Activated CD4-positive, alpha-beta T cell treated with anti-CD3 and anti-CD28 coated beads, Interleukin-2, amount 50 U/mL, for 1 hour (primary cell): Measurements from ENCODE around the gene RPL18.

Experiments used
- DNase-seq: peaks from one replicate; pipeline ENCODE4 v3.0.0-alpha.2; 2020

RPL18 gene

DNA sequence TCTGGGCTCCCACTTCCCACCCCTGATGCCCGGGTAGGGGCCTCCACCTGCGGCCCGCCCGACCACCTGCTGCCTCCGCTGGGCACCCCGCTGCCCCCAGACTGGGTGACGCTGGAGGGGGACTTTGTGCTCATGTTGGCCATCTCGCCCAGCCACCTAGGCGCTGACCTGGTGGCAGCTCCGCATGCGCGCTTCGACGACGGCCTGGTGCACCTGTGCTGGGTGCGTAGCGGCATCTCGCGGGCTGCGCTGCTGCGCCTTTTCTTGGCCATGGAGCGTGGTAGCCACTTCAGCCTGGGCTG, 10.3 kb upstream of the RPL18 start:
- no peak for DNase-seq

DNA sequence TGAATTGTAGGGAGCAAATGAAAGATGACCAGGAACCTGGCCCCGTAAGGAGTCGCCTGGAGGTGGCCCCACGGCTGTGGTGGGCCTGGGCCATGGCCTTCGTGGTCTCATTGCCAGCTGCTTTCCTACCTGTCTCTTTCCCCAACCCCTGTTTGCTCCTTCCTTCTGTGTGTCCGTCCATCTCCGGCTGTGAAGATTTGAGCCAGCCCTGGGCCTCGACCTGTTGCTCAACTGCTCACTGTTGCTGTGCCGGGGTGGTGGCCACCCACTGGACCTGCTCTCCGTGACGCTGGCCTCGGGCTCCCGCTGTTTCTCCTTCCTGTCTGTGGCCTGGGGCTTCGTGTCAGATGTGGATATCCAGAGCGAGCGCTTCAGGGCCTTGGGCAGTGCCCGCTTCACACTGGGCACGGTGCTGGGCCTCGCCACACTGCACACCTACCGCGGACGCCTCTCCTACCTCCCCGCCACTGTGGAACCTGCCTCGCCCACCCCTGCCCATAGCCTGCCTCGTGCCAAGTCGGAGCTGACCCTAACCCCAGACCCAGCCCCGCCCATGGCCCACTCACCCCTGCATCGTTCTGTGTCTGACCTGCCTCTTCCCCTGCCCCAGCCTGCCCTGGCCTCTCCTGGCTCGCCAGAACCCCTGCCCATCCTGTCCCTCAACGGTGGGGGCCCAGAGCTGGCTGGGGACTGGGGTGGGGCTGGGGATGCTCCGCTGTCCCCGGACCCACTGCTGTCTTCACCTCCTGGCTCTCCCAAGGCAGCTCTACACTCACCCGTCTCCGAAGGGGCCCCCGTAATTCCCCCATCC, 9.7 kb upstream of the RPL18 start:
- DNase-seq, result no peak

DNA sequence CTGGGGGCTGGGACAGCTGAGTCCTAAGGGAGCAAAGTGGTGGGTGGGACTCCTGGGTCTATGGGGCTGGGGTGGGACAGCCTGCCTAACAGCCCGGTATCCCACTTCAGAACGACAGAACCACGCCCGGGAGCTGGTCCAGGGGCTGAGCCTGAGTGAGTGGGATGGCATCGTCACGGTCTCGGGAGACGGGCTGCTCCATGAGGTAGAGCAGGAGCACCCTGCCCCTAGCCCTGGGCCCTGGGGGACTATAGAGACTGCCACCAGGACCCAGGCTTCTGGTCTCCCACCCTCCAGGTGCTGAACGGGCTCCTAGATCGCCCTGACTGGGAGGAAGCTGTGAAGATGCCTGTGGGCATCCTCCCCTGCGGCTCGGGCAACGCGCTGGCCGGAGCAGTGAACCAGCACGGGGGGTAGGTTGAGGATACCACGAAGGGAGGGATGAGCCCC, 8.9 kb upstream of the RPL18 start:
- DNase-seq, result no peak

DNA sequence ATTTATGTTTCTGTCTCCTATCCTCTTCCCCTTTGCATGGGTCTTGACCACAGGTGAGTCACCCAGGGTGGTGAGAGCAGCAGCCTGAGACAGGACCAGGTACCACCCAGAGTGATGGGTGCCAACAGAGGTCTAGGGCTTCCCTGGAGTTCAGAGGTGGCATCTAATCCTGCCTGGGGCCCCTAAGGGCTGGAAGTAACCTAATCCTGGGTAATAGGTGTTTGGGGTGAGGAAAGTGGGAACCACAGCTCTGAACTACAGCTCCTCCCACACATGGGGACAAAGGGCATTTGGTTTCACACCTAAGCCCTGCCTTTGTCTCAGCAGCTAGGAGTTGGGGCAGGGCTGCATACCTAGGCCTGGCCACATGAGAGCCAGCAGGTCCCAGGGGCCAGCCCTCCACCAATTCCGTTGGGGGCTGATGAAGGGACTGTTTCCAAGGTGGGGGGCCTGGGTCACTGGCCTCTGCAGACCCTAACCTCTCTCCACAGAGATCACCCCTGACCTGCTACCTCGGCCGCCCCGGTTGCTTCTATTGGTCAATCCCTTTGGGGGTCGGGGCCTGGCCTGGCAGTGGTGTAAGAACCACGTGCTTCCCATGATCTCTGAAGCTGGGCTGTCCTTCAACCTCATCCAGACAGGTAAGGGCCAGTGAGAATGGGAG, 8.4 kb upstream of the RPL18 start:
- DNase-seq, result no peak

DNA sequence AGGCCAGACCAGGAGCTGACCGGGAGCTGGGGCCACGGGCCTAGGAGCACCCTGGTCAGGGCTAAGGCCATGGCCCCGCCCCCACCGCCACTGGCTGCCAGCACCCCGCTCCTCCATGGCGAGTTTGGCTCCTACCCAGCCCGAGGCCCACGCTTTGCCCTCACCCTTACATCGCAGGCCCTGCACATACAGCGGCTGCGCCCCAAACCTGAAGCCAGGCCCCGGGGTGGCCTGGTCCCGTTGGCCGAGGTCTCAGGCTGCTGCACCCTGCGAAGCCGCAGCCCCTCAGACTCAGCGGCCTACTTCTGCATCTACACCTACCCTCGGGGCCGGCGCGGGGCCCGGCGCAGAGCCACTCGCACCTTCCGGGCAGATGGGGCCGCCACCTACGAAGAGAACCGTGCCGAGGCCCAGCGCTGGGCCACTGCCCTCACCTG, 6.9 kb upstream of the RPL18 start:
- DNase-seq, result no peak

DNA sequence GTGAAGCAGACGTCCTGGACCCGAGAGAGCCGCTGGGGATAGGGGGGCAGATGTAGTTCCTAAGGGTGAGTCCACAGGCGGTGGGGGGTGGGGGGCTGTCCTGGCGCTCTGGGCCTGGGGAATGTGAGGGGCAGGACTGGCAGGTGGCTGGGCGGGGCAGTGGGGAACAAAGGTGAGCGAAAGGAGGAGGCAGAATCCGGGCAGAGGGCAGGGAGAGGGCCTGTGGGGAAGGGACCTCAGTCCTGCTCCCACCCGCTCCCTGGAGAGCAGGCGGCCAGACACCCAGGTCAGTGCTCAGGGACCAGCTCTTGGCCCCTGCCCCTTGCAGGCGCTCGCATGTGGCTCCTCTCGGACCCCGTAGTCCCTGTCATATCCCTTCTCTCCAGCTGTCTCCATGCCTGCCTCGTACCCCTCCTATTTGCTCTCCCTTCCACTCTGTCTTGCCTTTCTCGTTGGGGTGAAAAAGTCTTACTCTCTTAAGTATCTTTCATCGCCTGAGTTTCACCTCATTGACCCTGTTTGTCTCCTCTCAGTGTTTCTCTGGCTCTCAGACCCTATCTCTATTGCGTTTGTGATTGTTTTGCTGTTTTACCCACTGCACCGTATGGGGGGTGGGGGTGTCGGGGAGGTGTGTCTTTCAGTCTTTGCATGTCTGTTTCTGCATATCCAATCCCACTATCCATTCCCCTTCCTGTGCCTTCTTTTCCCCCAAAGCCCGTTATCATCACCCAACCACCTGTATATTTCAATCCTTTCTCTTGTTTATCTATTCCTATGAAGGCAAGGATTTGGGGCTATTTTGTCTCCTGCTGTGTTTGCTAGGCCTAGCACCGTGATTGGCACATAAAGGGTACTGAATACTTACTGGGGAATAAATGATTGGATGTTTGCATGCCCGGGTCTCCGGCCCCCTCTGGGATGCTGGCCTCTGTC, 6.1 kb upstream of the RPL18 start:
- DNase-seq, result no peak

DNA sequence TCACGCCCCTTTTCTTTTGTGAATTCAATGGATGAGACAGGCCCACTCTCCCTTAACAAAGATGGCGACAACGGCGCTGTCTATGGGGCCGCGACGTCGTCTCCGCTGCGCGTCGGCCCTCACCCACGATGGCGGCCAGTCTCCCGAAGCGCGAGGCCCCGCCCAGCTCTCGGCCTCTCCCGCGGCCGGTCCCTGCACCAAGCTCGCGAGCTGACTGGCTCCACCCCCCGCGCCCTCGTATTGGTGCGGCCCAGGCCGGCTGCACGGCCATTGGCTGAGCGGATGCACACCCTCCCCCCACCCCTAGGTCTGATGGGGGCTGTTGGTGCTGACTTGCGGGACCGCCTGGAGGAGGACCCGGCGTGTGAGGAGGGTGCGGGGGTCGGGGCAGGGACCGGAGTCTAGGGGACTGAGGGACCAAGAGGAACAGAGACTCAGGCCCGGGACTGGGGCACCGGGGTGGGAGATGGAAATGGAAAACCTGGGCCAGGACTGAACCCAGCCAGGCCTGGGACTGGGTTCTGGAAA, 5.2 kb upstream of the RPL18 start:
- DNase-seq, result peak; percentile 94

DNA sequence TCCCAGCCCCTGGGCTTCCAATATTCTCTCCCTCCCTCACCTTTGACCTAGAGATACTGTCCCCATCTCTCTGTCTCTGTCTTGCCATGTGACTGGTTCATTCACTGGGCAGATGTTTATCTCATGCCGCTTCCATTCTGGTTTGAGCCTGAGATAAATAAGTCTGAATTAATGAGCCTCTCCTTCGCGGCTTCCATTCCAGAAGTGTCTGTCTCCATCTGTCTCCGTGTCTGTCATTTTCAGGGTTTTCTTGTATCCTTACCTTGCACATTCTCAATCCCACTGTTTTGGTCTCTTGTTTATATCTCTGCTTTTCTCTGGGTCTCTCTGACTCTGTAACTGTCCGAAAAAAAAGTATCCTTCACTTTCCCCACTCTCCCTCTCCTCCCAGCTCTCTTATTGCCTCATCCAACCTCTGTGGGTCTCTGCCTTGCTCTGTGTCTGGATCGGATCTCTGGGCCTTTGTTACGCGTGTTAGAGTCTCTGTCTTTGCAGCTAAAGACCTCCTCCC, 4.6 kb upstream of the RPL18 start:
- DNase-seq, result no peak

DNA sequence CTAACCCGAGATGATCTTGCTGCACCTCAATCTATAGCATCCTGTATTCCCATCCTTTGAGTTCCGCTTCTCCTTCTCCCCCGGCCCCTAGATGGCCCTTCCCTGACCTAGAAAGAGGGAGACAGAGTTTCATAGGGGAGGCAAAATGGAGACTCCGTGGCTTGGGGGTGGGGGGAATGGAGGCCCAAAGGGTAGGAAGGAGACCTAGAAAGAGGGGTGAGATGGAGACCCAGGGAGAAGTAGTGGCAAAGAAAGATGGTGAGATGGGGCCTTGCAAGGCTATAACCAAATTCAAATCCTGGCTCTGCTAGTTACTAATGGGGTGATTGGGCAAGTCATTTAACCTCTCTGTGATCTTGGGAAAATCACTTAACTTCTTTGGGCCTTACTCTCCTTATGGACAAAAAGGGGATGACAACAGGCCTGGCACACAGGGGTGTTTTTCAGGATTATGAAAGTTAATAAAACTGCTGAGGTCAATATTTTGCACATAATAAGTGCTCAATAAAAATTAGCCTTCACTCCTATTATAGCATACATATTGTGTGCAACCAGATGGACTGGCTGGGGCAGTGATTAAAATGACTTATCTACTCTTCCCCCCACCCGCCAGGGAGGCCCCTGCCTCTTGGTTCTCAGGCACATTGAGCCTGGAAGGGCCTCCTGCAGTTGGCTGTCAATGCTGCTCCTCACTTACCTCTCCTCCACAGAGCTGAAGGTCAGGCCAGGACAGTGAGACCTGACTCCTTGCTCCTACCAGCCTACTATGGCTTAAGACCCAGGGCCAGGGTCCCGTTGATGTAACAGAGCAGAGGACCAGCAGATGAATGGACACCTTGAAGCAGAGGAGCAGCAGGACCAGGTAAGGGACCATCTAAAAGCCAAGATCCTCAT, 961 bp upstream of the RPL18 start:
- no peak for DNase-seq

DNA sequence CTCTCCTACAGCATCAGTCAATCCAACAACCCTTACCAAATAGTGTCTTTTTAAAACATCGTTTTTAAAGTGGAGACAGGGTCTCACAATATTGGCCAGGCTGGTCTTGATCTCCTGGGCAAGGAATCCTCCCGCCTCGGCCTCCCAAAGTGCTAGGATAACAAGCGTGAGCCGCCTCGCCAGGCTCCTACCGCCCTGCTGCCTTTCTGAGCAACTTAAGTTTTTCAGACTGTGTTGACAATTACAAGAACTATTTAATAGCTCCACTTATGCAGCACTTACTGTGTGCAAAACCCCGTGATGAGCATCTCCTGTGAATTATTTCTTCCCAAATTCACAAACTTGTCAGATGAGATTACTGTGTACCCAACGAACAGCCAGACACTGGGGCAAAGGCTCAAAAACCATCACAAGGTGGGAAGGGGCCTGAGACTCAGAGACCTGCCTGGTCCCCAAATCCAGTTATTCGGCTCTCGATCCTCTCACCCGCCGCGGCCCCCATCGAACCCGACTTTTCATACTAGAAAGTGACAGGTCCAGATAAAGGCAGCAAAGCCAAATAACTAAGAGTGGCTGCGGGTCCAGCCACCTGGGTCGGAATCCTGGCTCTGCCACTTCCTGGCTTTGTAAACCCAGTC, 581 bp downstream of the RPL18 start:
- no peak for DNase-seq

DNA sequence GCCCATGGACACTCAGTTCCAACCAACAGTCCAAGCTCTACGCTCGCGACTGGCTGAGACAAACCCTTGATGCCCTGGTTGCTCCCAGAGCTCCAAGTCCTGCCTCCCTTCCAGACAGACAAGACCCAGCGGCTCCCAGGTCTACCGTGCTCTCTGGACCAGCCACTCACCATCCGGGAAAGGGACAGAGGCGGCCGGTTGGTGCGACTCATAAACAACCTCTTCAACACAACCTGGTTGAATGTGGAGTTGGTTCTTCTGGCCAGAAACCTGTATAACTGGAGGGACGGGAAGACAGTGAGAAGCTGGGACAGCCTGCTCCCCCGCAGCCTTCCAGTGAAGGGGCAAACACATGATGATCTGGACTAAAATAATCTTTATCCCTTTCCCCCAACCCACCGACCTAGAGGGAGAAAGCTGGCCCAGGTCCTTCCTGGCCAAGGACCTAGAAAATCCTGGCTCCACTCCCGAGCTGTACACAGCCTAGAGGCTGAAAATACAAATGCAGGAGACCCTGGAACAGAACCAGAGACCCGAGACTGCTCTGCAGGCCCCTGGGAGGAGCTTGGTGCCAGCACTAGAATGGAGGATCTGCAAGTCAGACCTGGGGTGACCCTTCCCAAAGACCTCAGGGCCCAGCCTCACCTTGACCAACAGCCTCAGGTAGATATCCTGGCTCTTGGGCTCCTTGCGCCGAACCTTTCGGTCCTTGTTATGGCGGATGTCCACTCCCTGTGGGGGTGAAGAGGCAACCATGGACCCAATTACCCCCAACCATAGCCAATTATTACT, 1.6 kb downstream of the RPL18 start:
- DNase-seq, result no peak

DNA sequence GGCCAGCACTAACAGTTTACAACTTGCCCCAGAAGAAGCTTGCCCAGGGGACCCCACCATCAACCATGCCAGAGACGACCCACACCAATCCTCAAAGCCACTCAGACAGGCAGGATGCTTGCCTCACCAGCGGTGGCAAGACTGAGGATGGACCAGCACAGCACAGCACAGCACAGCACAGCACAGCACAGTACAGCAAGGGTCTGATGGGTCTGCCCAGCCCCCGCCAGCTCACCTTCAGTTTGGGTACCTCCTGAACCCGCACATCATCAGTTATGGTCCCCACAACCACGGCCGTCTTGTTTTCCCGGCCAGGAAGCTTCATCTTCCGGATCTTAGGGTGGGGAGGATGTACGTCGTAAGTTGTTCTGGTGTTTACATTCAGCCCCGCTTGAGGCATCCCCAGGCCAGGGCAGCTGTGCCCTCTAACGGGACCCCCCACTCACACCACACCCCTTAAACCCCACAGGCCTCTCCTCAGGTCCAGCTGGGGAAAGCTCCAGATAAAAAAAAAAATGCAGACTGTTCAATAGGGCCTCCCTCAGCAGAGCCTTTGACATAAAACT, 2.4 kb downstream of the RPL18 start:
- no peak for DNase-seq

DNA sequence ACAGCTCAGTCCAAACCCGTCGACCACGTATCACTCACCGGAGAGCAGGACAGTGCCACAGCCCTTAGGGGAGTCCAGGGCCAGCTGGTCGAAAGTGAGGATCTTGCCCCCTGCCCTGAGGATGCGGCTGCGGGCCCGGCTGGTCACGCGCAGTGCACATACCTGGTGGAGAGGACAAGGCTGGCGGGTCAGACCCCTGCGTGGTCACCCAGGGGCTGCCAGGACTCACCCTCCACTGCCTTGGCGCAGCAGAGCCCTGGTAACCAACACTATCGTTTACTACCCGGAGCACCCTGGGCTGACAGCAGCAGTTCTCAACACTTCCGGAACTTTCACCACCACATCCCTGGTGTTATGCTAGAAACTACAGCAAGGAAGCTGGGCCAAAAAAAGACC, 2.9 kb downstream of the RPL18 start:
- DNase-seq, result no peak

DNA sequence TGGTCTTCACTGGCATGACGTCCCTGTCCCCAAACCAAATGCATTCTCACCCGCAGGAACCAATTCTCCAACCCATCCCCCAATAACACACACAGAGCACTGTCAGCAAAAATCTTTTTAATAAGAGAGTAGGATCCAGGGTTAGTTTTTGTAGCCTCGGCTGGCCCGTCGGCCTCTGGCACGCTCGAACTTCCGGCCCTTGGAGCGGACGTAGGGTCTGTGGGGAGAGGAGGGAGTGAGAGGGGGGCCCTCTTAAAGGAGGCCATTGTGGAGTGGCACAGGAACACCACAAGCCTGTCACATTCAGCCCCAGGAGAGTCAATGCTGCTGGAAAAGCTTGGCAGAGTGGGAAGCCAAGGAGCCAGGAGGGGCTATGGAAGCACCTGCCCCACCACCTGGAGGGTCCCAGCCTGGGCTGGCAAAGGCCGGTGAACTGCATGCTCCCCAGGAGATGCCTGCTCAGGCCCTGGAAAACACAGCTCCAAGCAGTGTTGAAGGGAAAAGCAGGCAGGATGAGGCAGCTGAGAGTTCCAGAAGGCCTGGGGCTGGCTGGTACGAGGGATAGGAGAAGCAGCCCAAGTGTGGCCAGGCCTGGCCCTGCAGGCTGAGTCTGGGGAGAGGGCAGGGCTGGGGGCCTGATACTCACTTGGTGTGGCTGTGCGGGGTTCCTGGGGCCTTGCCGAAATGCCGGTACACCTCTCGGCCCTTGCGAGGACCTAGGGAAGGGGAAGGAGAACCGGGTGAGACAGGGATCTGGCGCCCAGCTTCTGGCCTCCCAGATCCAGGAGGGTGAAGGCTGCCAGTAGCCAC, 3.5 kb downstream of the RPL18 start:
- DNase-seq, result no peak

DNA sequence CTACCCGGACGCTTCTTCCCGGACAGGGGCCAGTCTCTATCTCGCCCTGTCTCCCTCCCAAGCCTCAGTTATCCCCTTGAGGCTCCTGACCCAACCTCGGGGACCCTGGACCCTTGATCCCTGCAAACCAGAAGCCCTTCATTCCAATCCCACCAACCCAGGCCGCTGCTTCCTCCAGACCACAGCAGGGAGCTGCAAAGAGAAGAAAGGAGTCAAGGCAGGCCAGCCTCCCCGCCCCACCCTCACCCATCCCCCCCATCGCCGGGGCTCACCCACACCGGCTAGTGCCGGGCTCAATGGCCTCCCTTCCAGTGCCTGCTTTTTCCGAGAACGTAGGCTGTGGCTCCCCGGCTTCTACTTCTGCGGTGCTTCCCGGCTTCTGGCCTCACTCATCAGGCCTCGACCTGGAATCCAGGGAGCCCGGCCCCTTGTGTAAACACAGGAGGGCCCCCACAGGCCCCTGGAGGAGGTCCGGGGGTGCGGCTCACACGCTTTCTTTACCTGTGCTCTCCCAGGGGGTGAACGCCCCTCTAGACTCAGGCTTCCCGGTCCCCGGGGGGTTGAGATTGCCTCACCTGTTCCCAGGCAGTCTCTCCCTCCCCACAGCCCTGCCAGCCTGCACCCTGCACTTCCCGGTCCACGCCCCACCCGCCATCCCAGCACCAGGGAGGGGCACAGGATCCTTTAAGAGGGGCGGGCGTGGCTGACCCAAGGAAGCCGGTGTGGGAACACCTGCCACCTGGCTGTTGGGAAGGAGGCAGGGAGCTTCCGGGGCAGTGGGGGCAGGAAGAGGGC, 4.3 kb downstream of the RPL18 start, which contains the start of gene FAM83E:
Gene FAM83E (minus strand): TSS at position 641 of the 795 bp plus-strand sequence. CDS start 1,704 bp downstream, outside the sequence.
- no peak for DNase-seq

DNA sequence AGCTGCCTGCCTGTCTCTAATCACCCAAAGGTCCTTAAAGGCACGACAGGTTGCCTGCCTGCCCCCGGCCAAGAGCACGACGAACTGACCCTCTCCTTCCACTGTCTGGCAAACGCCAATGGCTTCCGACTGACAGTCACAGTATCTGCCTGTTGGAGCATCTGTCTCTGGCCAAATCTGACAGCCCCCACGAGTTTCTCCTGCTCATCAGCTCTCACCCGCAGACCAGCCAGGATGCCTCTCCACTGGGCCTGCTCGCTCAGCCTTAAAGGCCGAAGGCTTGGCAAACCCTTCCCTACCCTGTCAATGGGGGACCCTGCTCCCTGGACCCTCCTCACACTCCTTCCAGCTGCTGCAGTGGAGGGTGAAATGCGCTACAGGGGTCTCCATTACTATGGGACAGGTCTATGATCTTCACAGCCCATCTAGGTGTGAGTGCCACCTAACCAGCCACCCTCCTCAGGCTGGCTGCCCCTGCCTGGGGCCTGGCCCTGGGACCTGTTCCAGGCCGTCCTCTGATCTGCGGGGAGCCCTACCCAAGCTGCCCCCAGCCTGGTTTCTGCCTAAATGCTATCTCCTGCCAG, 5.0 kb downstream of the RPL18 start:
- no peak for DNase-seq

DNA sequence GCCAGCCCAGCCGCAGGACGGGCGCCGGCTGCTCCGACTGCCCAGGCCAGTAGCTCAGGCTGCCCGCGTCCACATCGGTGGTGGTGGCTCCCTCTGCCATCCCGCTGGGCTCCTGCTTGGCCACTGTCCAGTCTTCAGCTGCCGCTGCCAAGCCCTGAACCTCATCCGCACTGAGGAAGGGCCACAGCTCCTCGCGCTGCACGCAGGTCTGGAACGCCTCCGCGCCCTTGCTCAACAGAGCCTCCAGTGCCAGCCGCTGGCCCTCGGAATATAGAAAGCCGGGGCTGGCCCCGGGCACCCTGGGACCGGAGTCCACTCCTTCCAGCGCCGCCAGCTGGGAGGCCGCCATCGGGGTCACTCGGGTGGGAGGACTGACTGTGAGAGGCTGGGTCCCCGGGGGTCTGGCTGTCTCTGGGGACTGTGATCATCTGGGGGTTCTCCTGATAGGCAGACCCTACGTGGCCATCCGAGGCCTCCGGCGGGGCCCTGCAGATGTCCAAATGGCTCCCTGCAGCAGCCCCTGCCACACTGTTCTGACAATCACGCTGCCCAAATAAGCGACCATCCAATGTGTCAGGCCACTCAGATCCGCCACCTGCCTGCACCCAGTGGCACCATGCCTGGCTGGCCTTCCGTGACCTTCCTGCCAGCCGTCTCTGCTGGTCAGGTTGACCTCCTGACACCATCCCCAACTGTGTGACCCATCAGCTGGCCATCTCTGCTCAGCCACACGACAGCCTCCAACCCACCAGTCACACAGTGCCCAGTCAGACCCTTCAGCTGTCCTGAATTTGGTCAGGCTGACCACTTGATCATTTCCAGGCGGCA, 5.7 kb downstream of the RPL18 start:
- DNase-seq, result no peak
